ENCODE data around the gene DOK3. TPM values are rescaled to one million over a fixed set of nuclear protein-coding genes. Genes with fewer than 3 reads are reported as not detected.
"Not testable (repeated sequence)": the region's sequence is repeated elsewhere in the genome, so short reads cannot be mapped to it uniquely, and the experiment has no call there.

DOK3 gene
- polyA plus RNA-seq, 3 donors from 2014 or later = 0.48 to 1.3 TPM; not detected in 1

- not testable (repeated sequence) for H3K27ac Mint-ChIP-seq; H3K27me3 Mint-ChIP-seq (ENCODE audit: low read depth in 3 of 3); H3K9me3 Mint-ChIP-seq; H3K4me1 Mint-ChIP-seq; H3K4me3 Mint-ChIP-seq; H3K36me3 Mint-ChIP-seq; DNase-seq
Measured at GRCh38 chr5:177485753-177486152, 23.9 kb downstream of the DOK3 start.

DNA sequence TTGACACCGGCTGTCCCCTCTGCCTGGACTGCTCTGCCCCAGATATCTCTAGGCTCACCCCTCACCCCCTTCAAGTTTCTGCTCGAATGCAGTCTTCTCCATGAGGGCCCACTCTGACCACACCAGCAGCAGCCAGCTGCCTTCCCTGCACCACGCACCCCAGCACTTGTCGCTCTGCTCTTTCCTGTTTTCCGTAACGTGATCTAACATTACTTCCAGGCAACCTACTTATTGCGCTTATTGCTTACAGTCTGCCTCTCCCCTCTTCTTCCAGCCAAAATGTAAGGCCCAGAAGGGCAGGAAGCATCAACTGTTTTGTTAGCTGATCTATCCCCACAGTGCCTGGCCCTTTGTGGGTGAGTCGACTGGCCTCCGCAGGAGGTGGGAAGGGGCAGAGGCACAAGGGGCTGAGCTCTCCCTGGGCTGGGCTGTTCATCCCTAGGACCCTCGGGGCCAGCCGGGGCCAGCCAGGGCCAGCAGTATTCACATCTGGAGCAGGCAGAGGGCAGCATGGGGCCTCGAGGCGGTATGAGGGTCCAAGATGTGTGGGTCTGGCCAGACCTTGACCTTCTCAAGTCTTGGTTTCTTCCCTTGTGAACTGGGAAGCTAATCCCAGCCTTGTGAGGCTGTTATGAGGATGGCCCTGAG is 24.6 kb downstream of the DOK3 start:
- Mint-ChIP-seq H3K27ac (no peak overlapping the region), H3K36me3 (peaks cover 0 to 3% (median 0%) of the 10 kb centered on the region in 3 donors), H3K27me3 (ENCODE audit: low read depth in 3 of 3) (peaks cover 0 to 6% (median 0%) of the 10 kb centered on the region in 3 donors), H3K9me3 (no peaks in the 10 kb centered on the region), H3K4me3 (no peak overlapping the region), H3K4me1 (peaks cover 2 to 3% of the 10 kb centered on the region in 2 donors)
- no peak for DNase-seq

DNA sequence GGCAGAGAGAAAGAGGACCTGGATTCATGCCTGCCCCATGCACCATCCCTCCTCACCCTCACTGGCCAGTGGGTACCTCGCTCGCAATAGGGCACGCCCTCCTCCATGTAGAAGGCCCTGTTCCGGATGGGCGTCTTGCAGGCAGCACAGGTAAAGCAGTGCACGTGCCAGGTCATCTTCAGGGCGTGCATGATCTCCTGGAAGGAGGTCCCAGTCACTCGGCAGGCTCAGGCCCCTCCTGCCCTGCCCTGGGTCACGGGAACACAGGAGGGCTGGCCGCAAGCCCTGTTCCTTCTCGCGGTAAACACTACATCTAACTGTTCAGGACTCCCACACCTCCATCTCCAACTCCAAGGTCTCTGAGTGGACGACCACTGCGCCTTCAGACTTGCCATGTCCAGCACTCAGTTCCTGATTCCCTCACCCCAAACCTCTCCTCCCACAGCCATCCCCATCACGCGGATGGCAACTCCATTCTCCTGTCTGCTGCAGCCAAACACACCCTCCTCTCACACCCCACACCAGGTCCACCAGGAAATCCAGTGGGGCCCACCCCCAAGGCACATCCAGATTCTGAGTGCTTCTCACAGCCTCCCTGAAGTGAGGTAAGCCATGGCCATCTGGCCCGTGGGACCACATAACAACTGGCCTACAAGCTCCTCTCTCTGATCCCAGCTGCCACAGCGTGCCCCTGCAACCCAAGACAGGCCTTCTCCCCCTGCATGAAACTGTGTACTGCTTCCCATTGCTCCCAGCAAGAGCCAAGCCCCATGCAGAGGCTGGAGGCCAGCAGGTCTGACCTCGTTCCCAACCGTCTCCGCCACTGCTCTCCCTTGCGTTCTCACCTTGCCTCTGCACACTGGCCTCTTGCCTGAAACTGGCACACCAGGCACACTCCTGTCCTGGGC is 25.4 kb downstream of the DOK3 start:
- no peak overlapping the region for H3K27ac Mint-ChIP-seq
- H3K36me3 Mint-ChIP-seq = peaks cover 0 to 3% (median 0%) of the 10 kb centered on the region in 3 donors
- no peak overlapping the region for H3K4me3 Mint-ChIP-seq
- DNase-seq = no peak
- H3K4me1 Mint-ChIP-seq = peaks cover 10 to 11% of the 10 kb centered on the region in 2 donors
- H3K9me3 Mint-ChIP-seq = no peaks in the 10 kb centered on the region
- H3K27me3 Mint-ChIP-seq (ENCODE audit: low read depth in 3 of 3) = peaks cover 0 to 6% (median 0%) of the 10 kb centered on the region in 3 donors

DNA sequence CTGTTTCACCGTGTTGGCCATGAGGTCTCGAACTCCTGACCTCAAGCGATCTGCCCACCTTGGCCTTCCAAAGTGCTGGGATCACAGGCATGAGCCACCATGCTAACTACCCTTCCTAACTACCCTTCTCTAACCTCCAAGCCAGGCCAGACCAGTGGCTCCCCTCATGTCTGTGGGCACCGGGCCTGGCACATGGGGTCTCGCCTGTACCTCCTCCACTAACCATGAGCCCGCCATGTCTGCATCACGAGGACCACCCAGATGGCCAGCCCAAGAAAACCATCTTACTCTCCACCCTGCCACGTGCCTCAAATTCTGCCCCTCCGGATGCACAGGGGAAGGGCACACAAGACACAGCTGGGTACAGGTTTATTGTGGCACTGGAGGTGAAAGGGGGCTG is 26.6 kb downstream of the DOK3 start:
- Mint-ChIP-seq H3K4me1 (peaks cover 18 to 21% of the 10 kb centered on the region in 2 donors), H3K36me3 (peaks cover 0 to 3% (median 0%) of the 10 kb centered on the region in 3 donors), H3K9me3 (no peaks in the 10 kb centered on the region), H3K27ac (no peak overlapping the region), H3K27me3 (ENCODE audit: low read depth in 3 of 3) (peaks cover 0 to 12% (median 0%) of the 10 kb centered on the region in 3 donors), H3K4me3 (no peak overlapping the region)
- no peak for DNase-seq

GRCh38 chr5:177482359-177482795 is 27.2 kb downstream of the DOK3 start:
- H3K4me3 Mint-ChIP-seq = no peak overlapping the region
- no peak for DNase-seq
- H3K36me3 Mint-ChIP-seq = peaks cover 0 to 3% (median 0%) of the 10 kb centered on the region in 3 donors
- peaks cover 0 to 12% (median 0%) of the 10 kb centered on the region in 3 donors for H3K27me3 Mint-ChIP-seq (ENCODE audit: low read depth in 3 of 3)
- H3K4me1 Mint-ChIP-seq = peaks cover 18 to 21% of the 10 kb centered on the region in 2 donors
- H3K9me3 Mint-ChIP-seq = no peaks in the 10 kb centered on the region
- H3K27ac Mint-ChIP-seq = no peak overlapping the region

DNA sequence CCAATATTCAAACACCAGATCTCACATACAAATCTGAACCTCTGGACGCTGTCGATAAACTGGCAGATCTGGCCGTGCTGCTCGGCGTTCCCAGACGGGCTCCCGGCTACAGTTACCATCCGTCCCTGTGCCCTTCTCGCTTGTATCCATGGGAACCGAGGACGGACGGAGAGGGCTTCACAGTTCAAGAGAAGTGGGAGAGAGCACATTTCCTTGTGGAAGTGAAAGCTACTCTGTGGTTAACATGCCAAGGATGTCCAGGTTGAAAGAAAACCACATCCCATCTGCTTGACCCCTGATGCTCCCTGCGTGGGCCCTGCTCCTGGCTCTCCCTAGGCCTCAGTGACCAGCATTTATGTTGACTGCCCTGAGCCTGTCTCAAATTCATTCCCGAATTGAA is 29.9 kb downstream of the DOK3 start:
- no peak for DNase-seq
- H3K36me3 Mint-ChIP-seq = peaks cover 0 to 2% (median 0%) of the 10 kb centered on the region in 3 donors
- peak overlapping the region in 4 of 5 donors; percentile 53 to 74 (median 68) for H3K4me3 Mint-ChIP-seq
- H3K27me3 Mint-ChIP-seq (ENCODE audit: low read depth in 3 of 3) = peaks cover 0 to 12% (median 2%) of the 10 kb centered on the region in 3 donors
- peaks cover 18 to 24% of the 10 kb centered on the region in 2 donors for H3K4me1 Mint-ChIP-seq
- H3K27ac Mint-ChIP-seq = peak overlapping the region; percentile 79 to 93 (median 88)
- no peaks in the 10 kb centered on the region for H3K9me3 Mint-ChIP-seq

DNA sequence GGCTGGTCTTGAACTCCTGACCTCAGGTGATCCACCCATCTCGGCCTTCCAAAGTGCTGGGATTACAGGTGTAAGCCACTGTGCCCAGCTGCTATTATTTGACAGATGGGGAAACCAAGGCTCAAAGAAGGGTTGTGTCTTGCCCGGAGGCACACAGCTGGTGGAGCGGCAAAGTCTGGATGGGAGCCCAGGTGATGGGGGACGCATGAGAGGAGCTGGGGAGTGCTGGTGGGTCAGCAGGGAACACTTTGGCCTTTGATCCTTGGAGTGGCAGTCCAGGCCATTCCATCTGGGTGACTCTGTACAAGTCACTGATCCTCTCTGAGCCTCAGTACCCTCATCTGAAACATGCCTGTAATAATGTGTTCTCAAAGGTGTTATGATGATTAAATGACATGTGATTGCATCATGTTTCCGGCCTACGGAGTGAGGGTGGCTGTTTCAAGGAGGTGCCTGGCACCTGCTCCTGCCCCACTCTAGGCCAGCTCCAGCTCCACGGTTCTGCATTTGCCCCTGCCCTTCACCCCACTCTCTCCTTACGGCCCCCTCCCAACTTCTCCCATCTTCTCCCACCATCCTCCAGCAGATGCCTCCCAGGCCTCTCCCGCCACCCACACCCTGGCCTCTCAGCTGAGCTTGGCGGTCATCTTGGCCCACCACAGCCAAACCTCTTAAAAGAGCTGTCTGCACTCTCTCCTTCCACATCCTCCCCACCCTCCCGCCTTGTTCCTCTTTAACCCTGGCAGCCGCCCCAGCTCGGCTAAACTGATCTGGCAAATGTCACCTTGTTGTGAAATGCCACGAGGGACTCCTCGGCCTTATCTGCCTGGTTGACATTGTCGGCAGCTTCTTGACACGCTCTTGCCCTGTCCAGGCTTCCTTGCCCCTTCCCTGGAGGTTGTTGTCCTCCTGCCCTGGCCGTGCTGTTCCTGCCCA is 30.6 kb downstream of the DOK3 start:
- Mint-ChIP-seq H3K36me3 (no peaks in the 10 kb centered on the region), H3K4me1 (peaks cover 24 to 30% of the 10 kb centered on the region in 2 donors), H3K9me3 (no peaks in the 10 kb centered on the region), H3K27ac (peak overlapping the region; percentile 79 to 93 (median 88)), H3K27me3 (ENCODE audit: low read depth in 3 of 3) (peaks cover 1 to 10% (median 5%) of the 10 kb centered on the region in 3 donors), H3K4me3 (peak overlapping the region; percentile 22 to 74 (median 67))
- DNase-seq = peak; percentile 63 to 69 (median 68)

DNA sequence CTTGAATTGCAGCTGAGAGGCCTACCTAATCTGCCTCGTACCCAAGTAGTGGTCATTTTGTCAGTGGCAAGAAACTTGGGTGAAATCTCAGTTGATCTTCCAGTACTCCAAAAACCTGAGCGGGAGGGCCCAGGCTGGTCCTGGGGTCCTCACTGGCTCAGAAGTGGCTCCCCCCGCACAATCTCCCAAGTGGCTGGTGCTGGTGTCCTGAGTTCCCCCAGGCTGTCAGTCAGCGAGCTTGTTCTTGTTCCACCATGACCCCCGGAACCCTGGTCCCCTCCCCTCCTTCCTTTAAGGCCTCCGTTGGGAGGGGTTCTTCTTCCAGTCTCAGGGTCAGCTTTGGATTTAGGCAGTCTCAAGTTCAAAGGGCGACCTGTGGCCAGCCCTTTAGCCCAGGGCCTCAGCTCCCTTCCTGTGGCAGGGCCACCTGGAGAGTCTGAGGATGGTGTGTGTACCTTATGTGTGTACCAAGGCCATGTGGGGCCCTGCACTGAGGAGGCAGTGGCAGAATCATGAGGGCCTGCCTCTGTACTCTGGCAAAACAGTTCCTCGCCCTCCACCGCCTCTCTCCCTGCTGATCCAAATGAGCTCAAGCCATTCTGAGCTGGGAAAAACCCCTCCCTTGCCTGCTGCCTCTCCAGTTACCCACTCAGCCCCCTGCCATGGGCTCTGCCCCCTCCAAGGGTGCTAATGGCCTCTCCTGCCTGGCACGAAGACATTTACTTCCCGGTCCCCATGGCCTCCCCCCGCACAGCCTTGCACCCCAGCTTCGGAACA is 31.7 kb downstream of the DOK3 start:
- H3K27ac Mint-ChIP-seq = peak overlapping the region in 4 of 6 donors; percentile 19 to 85 (median 42)
- peaks cover 25 to 30% of the 10 kb centered on the region in 2 donors for H3K4me1 Mint-ChIP-seq
- H3K36me3 Mint-ChIP-seq = no peaks in the 10 kb centered on the region
- H3K27me3 Mint-ChIP-seq (ENCODE audit: low read depth in 3 of 3) = peaks cover 2 to 8% (median 5%) of the 10 kb centered on the region in 3 donors
- no peak overlapping the region for H3K4me3 Mint-ChIP-seq
- no peaks in the 10 kb centered on the region for H3K9me3 Mint-ChIP-seq
- no peak for DNase-seq

DNA sequence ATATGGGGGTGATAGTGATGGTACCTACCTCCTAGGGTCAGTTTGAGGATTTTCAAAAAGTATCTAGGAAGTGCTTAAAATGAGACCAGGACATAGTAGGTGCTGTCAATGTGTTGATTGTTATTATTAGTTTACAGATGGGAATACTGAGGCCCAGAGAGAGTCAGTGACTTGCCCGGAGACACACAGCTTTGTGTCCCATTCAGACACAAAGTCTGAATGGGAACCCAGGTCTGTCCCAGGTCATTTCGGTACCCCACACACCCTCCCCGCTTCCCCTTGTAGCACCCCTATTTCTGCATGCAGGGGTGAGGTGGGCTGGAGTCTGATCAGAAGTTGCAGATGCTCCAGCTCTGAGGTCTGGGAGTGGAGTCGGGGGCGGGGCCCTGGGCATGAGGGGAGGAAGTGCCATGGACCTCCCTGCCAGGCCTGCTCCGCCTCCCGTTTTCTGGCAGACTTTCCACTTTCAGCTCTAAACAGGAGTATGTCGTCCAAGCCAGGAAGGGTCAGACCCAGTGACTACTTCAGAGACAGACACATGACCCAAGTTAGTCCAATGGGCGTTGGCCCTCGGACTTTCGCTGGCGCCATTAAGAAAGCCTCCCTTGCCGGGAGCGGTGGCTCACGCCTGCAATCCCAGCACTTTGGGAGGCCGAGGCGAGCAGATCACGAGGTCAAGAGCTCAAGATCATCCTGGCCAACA is 32.9 kb downstream of the DOK3 start:
- H3K27ac Mint-ChIP-seq = peak overlapping the region in 1 of 6 donors; percentile 82
- DNase-seq = no peak
- H3K36me3 Mint-ChIP-seq = no peaks in the 10 kb centered on the region
- H3K4me3 Mint-ChIP-seq = peak overlapping the region in 1 of 5 donors; percentile 22
- H3K9me3 Mint-ChIP-seq = no peaks in the 10 kb centered on the region
- H3K4me1 Mint-ChIP-seq = peaks cover 27 to 37% of the 10 kb centered on the region in 2 donors
- peaks cover 2 to 8% (median 5%) of the 10 kb centered on the region in 3 donors for H3K27me3 Mint-ChIP-seq (ENCODE audit: low read depth in 3 of 3)

DNA sequence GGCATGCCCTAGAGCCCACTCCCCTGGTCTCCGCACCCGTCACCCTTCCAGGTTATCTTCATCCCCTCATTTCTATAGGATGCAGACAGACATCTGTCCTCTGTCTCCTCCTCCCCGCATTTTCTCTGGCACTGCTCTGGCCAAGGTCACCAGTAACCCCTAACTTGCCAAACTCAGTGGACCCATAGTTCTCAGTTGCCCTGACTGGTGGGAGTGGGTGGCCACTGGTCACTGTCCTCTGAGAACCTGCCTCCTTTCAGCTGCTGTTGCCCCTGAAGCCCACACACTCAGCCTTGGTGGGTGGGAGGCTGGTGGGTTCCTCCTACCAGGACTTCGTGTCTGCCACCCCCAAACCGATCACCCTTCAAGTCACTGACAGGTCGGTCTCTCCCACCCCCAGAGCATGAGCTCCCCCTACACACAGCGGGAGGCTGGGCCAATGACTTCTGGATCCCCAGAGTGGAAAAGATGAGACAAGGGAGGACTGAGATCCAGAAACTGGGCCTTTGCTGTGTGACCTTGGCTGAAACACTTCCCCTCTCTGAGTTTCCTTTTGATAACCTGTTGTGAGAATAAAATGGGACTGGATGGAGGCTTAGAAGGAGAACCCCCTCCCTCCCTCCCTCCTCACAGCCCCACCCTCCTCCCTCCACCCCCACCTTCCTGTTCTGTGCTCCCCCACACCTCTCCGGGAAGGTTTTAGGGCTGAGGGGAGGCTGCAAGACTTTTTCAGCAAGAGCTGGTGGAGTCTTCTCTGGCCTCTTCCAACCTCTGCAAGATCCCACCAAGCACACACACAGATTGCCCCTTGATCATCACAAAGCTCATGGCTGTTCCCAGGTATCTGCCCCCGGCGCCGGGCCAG is 33.8 kb downstream of the DOK3 start:
- peak overlapping the region in 2 of 5 donors; percentile 11 to 22 for H3K4me3 Mint-ChIP-seq
- H3K27ac Mint-ChIP-seq = peak overlapping the region in 1 of 6 donors; percentile 82
- H3K4me1 Mint-ChIP-seq = peaks cover 31 to 45% of the 10 kb centered on the region in 2 donors
- H3K36me3 Mint-ChIP-seq = no peaks in the 10 kb centered on the region
- no peaks in the 10 kb centered on the region for H3K9me3 Mint-ChIP-seq
- peaks cover 5 to 8% (median 5%) of the 10 kb centered on the region in 3 donors for H3K27me3 Mint-ChIP-seq (ENCODE audit: low read depth in 3 of 3)
- DNase-seq = no peak

DNA sequence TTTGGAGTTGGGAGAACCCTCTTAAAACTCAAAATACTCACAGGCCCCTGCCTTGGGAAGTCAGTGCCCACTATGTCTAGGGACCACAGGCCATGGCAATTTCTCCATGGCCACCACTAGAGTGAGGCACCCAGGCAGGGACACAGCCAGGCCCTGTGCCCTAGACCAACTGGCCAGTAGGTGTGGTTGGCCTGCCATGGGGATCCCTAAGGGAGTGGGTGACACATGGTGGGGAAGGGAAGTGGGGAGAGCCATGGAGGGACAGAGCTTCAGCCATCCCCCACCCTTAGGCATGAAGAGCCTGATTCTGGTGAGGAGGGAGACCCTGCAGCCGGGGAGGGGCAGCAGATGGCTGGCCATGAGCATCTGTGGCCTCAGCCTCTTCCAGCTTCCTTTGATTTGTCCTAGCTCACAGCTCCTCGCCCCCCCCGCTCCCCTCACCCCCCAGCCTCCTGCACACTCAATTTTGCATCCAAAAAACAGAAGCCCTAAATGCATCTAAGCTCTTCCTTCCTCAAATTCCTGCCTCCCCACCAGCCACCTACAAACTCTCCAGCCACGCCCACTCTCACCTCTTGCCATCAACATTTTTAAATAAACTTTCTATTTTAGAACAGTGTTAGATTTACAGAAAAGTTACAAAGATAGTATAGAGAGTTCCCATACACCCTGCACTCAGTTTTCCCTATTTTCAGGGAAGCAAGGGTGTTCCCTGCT is 34.6 kb downstream of the DOK3 start:
- Mint-ChIP-seq H3K9me3 (no peaks in the 10 kb centered on the region), H3K27me3 (ENCODE audit: low read depth in 3 of 3) (peaks cover 5 to 8% (median 6%) of the 10 kb centered on the region in 3 donors), H3K4me1 (peaks cover 29 to 45% of the 10 kb centered on the region in 2 donors), H3K36me3 (no peaks in the 10 kb centered on the region), H3K4me3 (peak overlapping the region; percentile 11 to 81 (median 76)), H3K27ac (peak overlapping the region in 1 of 6 donors; percentile 1)
- no peak for DNase-seq

Data from immature natural killer cell (primary cell).